ENCODE results near the gene TRMT11.

- no peak for TF ChIP-seq CTCF (IDR thresholded peaks at IDR 0.05)
- no peak for TF ChIP-seq POLR2A (IDR thresholded peaks at IDR 0.05)
Observed at GRCh38 chr6:125968493-125968892, 17.8 kb upstream of the TRMT11 start.
